ENCODE data around the gene CFAP97D2. TPM values are rescaled to one million over a fixed set of nuclear protein-coding genes. Genes with fewer than 3 reads are reported as not detected.
"Not testable (repeated sequence)": the region's sequence is repeated elsewhere in the genome, so short reads cannot be mapped to it uniquely, and the experiment has no call there.

Gene CFAP97D2
- total RNA-seq, 4 donors from 2014 or later: not detected

DNA sequence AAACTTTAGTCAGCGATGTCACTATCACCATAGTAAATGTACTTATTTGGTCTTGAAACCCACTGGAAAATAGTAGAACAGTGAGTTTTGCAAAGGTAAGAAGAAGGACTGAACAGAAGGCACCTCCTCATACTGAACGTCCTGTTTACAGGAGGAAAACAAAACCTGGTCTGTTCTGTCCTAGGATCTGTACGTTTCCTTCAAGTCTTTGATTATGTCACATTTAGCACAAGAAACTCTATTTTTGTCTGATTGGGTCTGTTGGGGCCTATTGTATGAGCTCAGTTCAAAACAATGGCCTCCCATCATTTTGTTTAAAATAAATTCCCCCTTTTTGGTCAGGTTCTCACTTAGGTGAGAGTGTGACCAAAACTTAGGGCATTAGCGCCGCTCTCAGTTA lies 11.2 kb upstream of the CFAP97D2 start:
- ATAC-seq (ENCODE audit: low FRiP score) (no peak), DNase-seq (ENCODE audit: low spot score) (no peak)
- TF ChIP-seq, protein P1, sequence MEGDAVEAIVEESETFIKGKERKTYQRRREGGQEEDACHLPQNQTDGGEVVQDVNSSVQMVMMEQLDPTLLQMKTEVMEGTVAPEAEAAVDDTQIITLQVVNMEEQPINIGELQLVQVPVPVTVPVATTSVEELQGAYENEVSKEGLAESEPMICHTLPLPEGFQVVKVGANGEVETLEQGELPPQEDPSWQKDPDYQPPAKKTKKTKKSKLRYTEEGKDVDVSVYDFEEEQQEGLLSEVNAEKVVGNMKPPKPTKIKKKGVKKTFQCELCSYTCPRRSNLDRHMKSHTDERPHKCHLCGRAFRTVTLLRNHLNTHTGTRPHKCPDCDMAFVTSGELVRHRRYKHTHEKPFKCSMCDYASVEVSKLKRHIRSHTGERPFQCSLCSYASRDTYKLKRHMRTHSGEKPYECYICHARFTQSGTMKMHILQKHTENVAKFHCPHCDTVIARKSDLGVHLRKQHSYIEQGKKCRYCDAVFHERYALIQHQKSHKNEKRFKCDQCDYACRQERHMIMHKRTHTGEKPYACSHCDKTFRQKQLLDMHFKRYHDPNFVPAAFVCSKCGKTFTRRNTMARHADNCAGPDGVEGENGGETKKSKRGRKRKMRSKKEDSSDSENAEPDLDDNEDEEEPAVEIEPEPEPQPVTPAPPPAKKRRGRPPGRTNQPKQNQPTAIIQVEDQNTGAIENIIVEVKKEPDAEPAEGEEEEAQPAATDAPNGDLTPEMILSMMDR (IDR thresholded peaks at IDR 0.05): no peak

DNA sequence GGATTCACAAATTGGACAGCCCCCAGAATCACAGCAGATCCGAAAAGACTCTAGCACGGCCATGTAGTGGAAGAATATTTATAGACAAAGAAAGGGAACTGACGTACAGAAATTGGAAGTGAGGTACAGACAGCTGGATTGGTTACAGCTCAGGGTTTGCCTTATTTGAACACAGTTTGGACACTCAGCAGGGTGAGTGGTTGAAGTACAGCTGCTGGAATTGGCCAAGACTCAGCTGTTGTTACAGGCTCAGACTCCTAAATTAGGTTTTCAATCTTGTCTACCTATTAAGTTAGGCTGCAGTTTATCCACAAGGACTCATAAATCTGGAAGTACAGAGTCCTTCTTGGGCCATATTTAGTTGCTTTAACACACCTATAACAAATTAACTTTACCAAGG lies 5.8 kb upstream of the CFAP97D2 start:
- ATAC-seq (ENCODE audit: low FRiP score) (no peak), DNase-seq (ENCODE audit: low spot score) (no peak)
- TF ChIP-seq, protein P1 (IDR thresholded peaks at IDR 0.05): no peak

DNA sequence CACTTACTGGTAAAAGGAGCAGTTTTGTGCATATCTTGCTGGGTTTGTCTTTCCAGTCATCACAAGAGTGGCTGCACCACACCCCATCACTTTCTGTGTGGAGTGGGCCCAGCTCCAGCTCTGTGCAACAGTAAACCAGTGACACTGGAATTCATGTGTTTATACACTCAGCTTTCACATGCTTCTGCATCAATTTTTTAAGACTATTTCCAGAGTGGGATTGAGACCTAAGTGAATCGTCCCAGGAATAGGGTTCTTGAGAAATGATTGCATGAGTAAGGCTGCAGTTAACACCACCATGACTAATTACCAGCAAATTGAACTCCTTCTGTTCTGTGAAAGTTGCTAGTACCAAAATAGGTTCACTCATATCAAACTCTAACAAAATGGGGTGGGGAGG lies 5.3 kb upstream of the CFAP97D2 start:
- TF ChIP-seq, protein P1 (IDR thresholded peaks at IDR 0.05): no peak
- ATAC-seq (ENCODE audit: low FRiP score) (peak; percentile 37), DNase-seq (ENCODE audit: low spot score) (no peak)

DNA sequence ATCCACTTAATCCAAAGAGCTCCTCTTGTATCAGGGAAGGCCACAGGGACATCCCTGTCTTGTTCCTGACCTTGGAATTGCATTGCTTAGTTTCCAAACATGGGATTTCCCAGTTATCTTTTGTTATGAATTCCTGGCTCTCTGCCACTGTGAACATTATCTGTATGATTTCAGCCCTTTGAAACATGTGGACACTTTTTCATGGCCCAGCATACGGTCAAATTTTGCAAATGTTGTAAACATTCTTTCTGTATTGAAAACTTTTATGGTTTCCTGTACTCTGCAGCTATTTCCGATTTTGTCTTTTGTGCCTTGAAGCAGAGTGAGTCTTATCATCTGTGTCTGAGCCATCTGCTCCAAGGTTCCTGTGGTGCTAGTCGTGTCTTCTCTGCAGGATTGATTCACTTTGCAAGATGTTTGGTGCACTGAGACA lies 4.5 kb upstream of the CFAP97D2 start:
- DNase-seq (ENCODE audit: low spot score) (no peak), ATAC-seq (ENCODE audit: low FRiP score) (no peak)
- TF ChIP-seq, protein P1 (IDR thresholded peaks at IDR 0.05): no peak

DNA sequence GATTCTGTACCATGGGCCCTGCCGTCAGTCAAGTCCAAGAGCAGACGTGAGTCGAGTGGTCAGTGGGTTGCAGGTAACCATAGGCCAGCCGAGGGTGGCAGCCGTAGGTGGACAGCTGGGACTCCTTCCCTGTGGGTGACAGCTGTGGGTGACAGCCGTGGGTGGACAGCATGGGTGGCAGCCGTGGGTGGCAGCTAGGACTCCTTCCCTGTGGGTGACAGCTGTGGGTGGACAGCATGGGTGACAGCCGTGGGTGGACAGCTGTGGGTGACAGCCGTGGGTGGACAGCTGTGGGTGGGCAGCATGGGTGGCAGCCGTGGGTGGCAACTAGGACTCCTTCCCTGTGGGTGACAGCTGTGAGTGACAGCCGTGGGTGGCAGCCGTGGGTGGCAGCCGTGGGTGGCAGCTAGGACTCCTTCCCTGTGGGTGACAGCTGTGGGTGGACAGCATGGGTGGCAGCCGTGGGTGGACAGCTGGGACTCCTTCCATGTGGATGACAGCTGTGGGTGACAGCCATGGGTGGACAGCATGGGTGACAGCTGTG lies 2.6 kb upstream of the CFAP97D2 start:
- DNase-seq (ENCODE audit: low spot score); ATAC-seq (ENCODE audit: low FRiP score): not testable (repeated sequence)

DNA sequence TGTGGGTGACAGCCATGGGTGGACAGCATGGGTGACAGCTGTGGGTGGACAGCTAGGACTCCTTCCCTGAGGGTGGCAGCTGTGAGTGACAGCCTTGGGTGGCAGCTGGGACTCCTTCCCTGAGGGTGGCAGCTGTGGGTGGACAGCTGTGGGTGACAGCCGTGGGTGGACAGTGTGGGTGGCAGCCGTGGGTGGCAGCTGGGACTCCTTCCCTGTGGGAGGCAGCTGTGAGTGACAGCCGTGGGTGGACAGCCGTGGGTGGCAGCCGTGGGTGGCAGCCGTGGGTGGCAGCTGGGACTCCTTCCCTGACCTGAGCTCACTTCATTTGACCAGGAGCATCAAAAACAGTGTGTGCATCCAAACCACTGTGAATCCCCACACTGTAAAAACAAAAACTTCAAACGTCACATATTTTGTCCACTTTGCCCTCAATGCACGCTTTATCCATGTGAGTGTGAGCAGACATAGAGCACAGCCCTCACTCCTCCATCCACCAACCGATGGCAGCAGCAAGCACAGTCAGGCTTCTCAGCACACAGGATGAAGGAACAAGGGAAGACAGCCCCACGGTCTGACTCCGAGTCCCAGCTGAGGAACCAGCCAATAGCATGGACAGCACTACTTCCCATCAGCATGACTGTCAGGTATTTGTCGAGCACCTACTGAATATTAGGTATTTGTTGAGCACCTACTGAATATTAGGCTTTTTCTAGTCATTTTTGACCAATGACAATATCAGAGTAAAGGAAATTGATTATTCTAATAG lies 1.6 kb upstream of the CFAP97D2 start:
- TF ChIP-seq, protein P1 (IDR thresholded peaks at IDR 0.05): no peak
- DNase-seq (ENCODE audit: low spot score) (no peak), ATAC-seq (ENCODE audit: low FRiP score) (no peak)

DNA sequence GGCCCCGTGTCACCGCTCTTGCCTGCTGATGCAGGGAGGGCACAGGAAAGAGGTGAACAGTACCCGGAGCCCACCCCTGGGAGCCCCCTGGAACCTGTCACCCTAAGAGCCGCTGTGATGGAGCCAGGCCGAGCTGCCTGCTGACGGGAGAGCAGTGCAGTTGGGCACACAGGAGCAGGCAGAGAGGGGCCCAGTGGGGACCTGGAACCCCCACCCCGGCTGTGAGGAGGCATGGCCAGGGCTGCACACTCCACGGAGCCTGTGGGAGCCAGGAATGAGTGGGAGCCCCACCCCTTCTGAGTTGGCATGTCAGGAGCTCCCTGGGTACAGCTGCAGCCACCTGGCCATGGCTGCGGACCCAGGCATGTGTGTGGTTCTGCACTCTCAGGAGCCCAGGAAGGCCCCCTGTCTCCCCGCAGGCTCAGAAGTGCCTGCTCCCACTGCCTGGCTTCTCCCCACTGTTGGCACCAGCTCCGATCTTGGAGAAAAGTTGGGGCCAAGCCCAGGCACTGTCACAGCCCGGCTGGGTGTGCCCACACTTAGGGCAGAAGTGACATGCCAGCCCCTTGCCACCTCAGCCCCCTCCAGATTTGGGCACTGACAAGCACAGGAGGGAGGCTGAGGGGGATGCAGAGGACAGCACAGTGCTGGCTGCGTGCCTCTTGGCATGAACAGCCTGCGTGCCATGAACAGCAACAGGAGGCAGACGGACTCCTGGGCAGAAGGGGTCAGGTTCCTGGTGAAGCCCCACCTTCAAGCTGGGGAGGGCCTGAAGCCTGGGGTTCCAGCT lies 6.3 kb downstream of the CFAP97D2 start:
- ATAC-seq (ENCODE audit: low FRiP score): peak; percentile 28
- TF ChIP-seq, protein P1 (IDR thresholded peaks at IDR 0.05): no peak
- DNase-seq (ENCODE audit: low spot score): no peak
